ENCODE measurements around the gene CCNO.

CCNO gene

GRCh38 chr5:55223812-55224240, 9.6 kb downstream of the CCNO start:
- FAIRE-seq (no peak), DNase-seq (ENCODE audit: low spot score) (no peak)

- DNase-seq (ENCODE audit: low spot score) (no peak), FAIRE-seq (no peak)
Measured at GRCh38 chr5:55222985-55223811, 10.2 kb downstream of the CCNO start.

DNA sequence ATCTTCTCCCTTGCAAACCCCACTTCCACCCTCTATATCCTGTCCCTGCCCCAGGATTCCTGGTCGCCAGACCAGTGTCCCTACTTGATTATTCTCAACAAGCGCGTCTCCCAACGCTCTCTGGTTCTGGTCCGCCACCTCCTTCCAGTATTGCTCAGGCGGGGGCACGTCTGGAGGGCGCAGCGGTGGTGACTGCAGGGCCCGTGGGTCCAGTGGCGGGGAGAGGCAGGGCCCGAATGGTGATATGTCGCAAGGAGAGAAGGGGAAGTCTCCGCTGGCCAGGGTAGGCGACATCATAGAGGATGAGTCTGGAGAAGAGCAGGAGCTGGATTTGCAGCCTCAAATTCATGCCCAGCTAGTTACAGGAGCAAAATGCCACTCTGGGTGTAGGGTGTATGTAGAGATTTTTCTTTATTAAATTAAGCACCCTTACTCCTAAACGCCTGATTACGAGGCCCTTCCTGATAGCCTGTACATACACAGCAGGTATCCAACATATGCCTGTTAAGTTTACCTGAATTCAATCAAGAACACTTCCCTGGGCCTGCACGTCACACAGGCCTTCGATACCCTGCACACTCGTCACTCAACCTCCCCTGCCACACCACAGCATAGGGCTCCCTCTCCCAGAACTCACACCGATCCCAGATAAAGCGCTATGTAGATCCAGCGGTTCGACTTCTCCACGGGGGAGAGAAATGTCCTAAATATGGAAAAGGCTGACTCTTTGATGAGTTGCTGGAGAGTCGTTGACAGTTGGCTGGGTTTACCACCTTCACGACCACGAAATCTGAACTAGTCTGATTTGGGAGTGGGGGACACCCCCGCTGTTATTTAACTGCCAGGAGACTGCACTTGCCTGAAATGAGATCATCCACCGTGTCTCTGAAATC, 11.1 kb downstream of the CCNO start:
- FAIRE-seq (no peak), DNase-seq (ENCODE audit: low spot score) (no peak)

- FAIRE-seq (no peak), DNase-seq (ENCODE audit: low spot score) (no peak)
Measured at GRCh38 chr5:55220433-55221185, 12.8 kb downstream of the CCNO start.

GRCh38 chr5:55219770-55220169, 13.6 kb downstream of the CCNO start:
- no peak for DNase-seq (ENCODE audit: low spot score)
- FAIRE-seq: no peak

DNA sequence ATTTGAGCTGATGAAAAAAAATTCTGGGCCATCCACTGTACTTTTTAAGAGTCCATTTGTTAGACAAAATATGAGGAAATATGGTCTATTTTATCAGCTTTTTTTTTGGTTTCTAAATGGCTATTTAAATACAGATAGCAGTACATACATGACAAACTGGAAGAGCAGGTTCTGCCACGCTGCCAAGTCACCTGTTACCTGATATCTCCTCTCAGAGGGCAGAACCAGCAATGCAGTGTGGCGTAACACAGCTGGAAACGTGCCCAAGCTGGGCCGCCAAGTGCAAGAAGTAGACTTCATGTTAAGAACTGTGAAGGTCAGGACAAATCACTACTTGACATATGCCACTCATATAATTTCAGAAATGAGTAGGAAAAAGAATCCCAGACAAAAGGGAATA, 14.4 kb downstream of the CCNO start:
- DNase-seq (ENCODE audit: low spot score) (no peak), FAIRE-seq (no peak)

- FAIRE-seq (no peak), DNase-seq (ENCODE audit: low spot score) (no peak)
Measured at GRCh38 chr5:55211184-55211874, 22.1 kb downstream of the CCNO start.

- DNase-seq (ENCODE audit: low spot score) (no peak), FAIRE-seq (no peak)
Measured at GRCh38 chr5:55205001-55205400, 28.4 kb downstream of the CCNO start.

DNA sequence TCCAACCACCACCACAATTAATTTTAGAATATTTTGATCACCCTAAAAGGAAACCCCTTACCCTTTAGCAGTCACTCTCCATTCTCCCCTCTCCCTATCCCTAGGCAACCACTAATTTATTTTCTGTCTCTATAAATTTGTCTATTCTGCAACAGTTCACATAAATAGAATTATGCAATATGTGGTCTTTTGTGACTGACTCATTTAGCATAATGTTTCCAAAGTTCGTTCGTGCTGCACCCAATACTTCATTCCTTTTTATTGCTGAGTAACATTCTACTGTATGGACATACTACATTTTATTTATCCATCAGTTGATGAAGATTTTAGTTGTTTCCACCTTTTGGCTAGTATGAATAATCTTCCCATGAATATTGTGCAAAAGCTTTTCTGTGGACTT, 42.2 kb downstream of the CCNO start:
- no peak for DNase-seq (ENCODE audit: low spot score)
- FAIRE-seq: no peak

GRCh38 chr5:55188656-55189540, 44.5 kb downstream of the CCNO start:
- DNase-seq (ENCODE audit: low spot score) (no peak), FAIRE-seq (no peak)

DNA sequence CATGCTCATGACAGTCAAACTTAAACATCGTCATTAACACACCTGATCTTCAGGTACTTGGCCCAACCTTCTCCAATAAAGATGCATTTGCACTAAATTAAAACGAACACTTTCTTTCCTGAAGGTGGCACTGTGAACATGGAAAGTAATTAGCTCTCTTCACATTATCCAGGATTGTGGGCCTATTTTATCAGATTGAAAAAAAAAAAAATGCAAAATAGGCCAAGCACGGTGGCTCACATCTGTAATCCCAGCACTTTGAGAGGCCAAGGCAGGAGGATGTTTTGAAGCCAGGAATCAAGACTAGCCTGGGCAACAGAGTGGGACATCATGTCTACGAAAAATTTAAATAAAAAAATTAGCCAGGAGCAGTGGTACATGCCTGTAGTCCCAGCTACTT, 46.0 kb downstream of the CCNO start:
- FAIRE-seq (no peak), DNase-seq (ENCODE audit: low spot score) (no peak)

Measured in RCC 7860 (cell line).